Measurements from ENCODE around the gene PCDHGB3. TPM values are rescaled to one million over a fixed set of nuclear protein-coding genes. Genes with fewer than 3 reads are reported as not detected.
"Not testable (repeated sequence)": the region's sequence is repeated elsewhere in the genome, so short reads cannot be mapped to it uniquely, and the experiment has no call there.

The PCDHGB3 gene
- total RNA-seq, 1 experiment from 2014 or later = 1.6 TPM

GRCh38 chr5:141413540-141414069 is 43.6 kb downstream of the PCDHGB3 start:
- H3K4me3 Mint-ChIP-seq = peak overlapping the region; percentile 83 to 87
- peak; percentile 31 for DNase-seq
- Histone ChIP-seq H3K56ac (ENCODE audit: insufficient read length, low read depth, low read length) (no peak overlapping the region), H3K23me2 (ENCODE audit: insufficient read length, low read depth, low read length, poor library complexity, severe bottlenecking) (peaks cover 7% of the 10 kb centered on the region), H3K27ac (ENCODE audit: insufficient read length, low read depth, low read length) (no peak overlapping the region), H4K5ac (ENCODE audit: insufficient read length, low read depth, low read length) (no peak overlapping the region), H4K8ac (replicated peaks; ENCODE audit: insufficient read length, low read depth, low read length) (no peak overlapping the region), H2BK15ac (ENCODE audit: low read depth, low read length) (no peak overlapping the region), H3K4me2 (ENCODE audit: insufficient read depth, insufficient read length, low read length) (peak overlapping the region; percentile 29), H2BK12ac (ENCODE audit: insufficient read length, low read depth, low read length) (no peak overlapping the region), H3K79me1 (ENCODE audit: insufficient read depth, low read depth, low read length, poor library complexity, severe bottlenecking) (no peaks in the 10 kb centered on the region), H4K20me1 (ENCODE audit: control insufficient read depth, insufficient read depth, insufficient read length) (no peaks in the 10 kb centered on the region), H4K91ac (ENCODE audit: insufficient read length, low read depth, low read length) (no peak overlapping the region), H2BK120ac (ENCODE audit: low read depth, low read length, poor library complexity, severe bottlenecking) (no peak overlapping the region), H3K27me3 (ENCODE audit: insufficient read depth, low read length) (no peaks in the 10 kb centered on the region; the same call in 1 of the 2 replicates), H3K4ac (ENCODE audit: low read depth, low read length) (no peak overlapping the region), H2BK5ac (ENCODE audit: insufficient read length, low read length) (no peak overlapping the region), H3K18ac (ENCODE audit: insufficient read length, low read depth, low read length) (no peak overlapping the region), H3K23ac (ENCODE audit: insufficient read length, low read depth, low read length) (no peak overlapping the region), H3T11ph (ENCODE audit: low read length) (no peak overlapping the region), H2AFZ (ENCODE audit: low read length) (no peak overlapping the region), H3K9me3 (ENCODE audit: control insufficient read depth, low read depth, low read length) (peaks cover 6% of the 10 kb centered on the region), H3K14ac (ENCODE audit: insufficient read depth, low read length) (no peak overlapping the region), H3K9ac (ENCODE audit: extremely low read depth, insufficient read length, low read length) (no peak overlapping the region), H3K4me1 (ENCODE audit: insufficient read depth, low read length) (no peaks in the 10 kb centered on the region), H2AK5ac (ENCODE audit: insufficient read length, low read length) (no peak overlapping the region), H2BK20ac (ENCODE audit: low read depth, low read length, poor library complexity, severe bottlenecking) (no peak overlapping the region), H3K79me2 (ENCODE audit: insufficient read depth, low read length) (no peaks in the 10 kb centered on the region)
- H3K27me3 Mint-ChIP-seq (ENCODE audit: low read depth) = peaks cover 29% of the 10 kb centered on the region
- H3K36me3 Mint-ChIP-seq (ENCODE audit: insufficient read depth in 1 of 3, low read depth in 3 of 3) = peaks cover 33 to 61% (median 40%) of the 10 kb centered on the region in 3 experiments
- TF ChIP-seq CTCF (conservative IDR thresholded peaks at IDR 0.05) = no peak
- WGBS (ENCODE audit: extremely low coverage, insufficient read length, low lambda C conversion rate) = no CpG with 5 or more reads among the region's 25 CpGs
- peaks cover 40 to 51% of the 10 kb centered on the region in 2 experiments for H3K9me3 Mint-ChIP-seq
- peaks cover 14 to 22% of the 10 kb centered on the region in 2 experiments for H3K4me1 Mint-ChIP-seq
- H3K27ac Mint-ChIP-seq = peak overlapping the region in 1 of 3 experiments; percentile 93; a peak in 2 of 7 replicates

- not testable (repeated sequence) for H3K27ac Mint-ChIP-seq; H2BK20ac ChIP-seq (ENCODE audit: low read depth, low read length, poor library complexity, severe bottlenecking); H3K27me3 ChIP-seq (ENCODE audit: insufficient read depth, low read length); H3K14ac ChIP-seq (ENCODE audit: insufficient read depth, low read length); H3T11ph ChIP-seq (ENCODE audit: low read length); H3K79me1 ChIP-seq (ENCODE audit: insufficient read depth, low read depth, low read length, poor library complexity, severe bottlenecking); H4K20me1 ChIP-seq (ENCODE audit: control insufficient read depth, insufficient read depth, insufficient read length); H3K23ac ChIP-seq (ENCODE audit: insufficient read length, low read depth, low read length); H3K27ac ChIP-seq (ENCODE audit: insufficient read length, low read depth, low read length); H2BK12ac ChIP-seq (ENCODE audit: insufficient read length, low read depth, low read length); H2BK120ac ChIP-seq (ENCODE audit: low read depth, low read length, poor library complexity, severe bottlenecking); H3K4ac ChIP-seq (ENCODE audit: low read depth, low read length); H2BK5ac ChIP-seq (ENCODE audit: insufficient read length, low read length); H2AFZ ChIP-seq (ENCODE audit: low read length); H3K79me2 ChIP-seq (ENCODE audit: insufficient read depth, low read length); H3K4me2 ChIP-seq (ENCODE audit: insufficient read depth, insufficient read length, low read length); H4K5ac ChIP-seq (ENCODE audit: insufficient read length, low read depth, low read length); H3K23me2 ChIP-seq (ENCODE audit: insufficient read length, low read depth, low read length, poor library complexity, severe bottlenecking); H3K56ac ChIP-seq (ENCODE audit: insufficient read length, low read depth, low read length); H2AK5ac ChIP-seq (ENCODE audit: insufficient read length, low read length); DNase-seq; H3K18ac ChIP-seq (ENCODE audit: insufficient read length, low read depth, low read length); H4K8ac ChIP-seq (replicated peaks; ENCODE audit: insufficient read length, low read depth, low read length); H2BK15ac ChIP-seq (ENCODE audit: low read depth, low read length); H4K91ac ChIP-seq (ENCODE audit: insufficient read length, low read depth, low read length); H3K9ac ChIP-seq (ENCODE audit: extremely low read depth, insufficient read length, low read length); H3K4me1 ChIP-seq (ENCODE audit: insufficient read depth, low read length)
- H3K36me3 Mint-ChIP-seq (ENCODE audit: insufficient read depth in 1 of 3, low read depth in 3 of 3) = peaks cover 39 to 62% (median 41%) of the 10 kb centered on the region in 3 experiments
- H3K4me3 Mint-ChIP-seq = peak overlapping the region in 1 of 2 experiments; percentile 87; a peak in 2 of 5 replicates
- H3K9me3 Mint-ChIP-seq = peaks cover 44 to 53% of the 10 kb centered on the region in 2 experiments
- WGBS (ENCODE audit: extremely low coverage, insufficient read length, low lambda C conversion rate) = no CpG with 5 or more reads among the region's 46 CpGs
- H3K27me3 Mint-ChIP-seq (ENCODE audit: low read depth) = peaks cover 23% of the 10 kb centered on the region
- peaks cover 13% of the 10 kb centered on the region for H3K9me3 ChIP-seq (ENCODE audit: control insufficient read depth, low read depth, low read length)
- H3K4me1 Mint-ChIP-seq = peaks cover 9 to 18% of the 10 kb centered on the region in 2 experiments
Measured at GRCh38 chr5:141414548-141415274, 44.7 kb downstream of the PCDHGB3 start.

All from H9 (cell line).